ACHN (cell line): ENCODE data around the gene AASDHPPT.

Experiments
- DNase-seq: peaks from one replicate; pipeline ENCODE4 v3.0.0-alpha.2; 2015
- in situ Hi-C: cut with HindIII; loops from 2 replicates; pipeline ENCODE4 v1.10.0; 2017; ENCODE audit warnings: low sequenced_read_pairs, low pct_ligation_motif_present, low pct_unique_long_range_greater_than_20kb

AASDHPPT gene

DNA sequence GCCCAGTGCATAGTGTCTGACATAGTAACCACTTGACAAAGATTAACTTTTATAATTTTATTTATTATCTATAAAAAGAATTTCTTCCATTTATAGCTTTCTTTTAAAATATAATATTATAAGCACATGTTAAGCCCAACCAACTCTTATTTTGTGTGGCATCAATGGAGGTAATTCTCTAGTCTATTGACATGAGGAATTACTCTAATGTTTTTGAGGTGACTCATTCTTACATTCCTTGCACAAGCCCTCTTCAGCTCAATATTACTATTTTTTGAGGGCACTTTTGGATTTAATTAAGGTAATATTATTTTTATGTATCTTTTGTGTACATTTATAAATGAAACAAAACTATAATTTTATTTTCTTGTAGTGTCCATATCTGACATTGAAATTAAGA is 59.6 kb downstream of the AASDHPPT start:
- DNase-seq = no peak
- in situ Hi-C loops = no loop called here

DNA sequence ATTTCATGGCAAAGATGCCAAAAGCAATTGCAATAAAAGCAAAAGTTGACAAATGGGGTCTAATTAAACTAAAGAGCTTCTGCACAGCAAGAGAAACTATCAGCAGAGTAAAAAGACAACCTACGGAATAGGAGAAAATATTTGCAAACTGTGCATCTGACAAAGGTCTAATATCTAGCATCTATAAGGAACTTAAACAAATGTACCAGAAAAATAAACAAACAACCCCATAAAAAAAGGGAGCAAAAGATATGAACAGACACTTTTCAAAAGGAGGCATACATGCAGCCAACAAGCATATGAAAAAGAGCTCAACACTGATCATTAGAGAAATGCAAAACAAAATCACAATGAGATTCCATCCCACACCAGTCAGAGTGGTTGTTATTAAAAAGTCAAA is 60.3 kb downstream of the AASDHPPT start:
- in situ Hi-C loops = no loop called here
- DNase-seq = no peak
